ENCODE data around the gene CHAF1A. TPM values are rescaled to one million over a fixed set of nuclear protein-coding genes. Genes with fewer than 3 reads are reported as not detected.
A peak's percentile ranks its signal among the peaks of the same experiment; 100 is the strongest.

CHAF1A gene
- total RNA-seq, 1 experiment from 2014 or later: 7.8 TPM

DNA sequence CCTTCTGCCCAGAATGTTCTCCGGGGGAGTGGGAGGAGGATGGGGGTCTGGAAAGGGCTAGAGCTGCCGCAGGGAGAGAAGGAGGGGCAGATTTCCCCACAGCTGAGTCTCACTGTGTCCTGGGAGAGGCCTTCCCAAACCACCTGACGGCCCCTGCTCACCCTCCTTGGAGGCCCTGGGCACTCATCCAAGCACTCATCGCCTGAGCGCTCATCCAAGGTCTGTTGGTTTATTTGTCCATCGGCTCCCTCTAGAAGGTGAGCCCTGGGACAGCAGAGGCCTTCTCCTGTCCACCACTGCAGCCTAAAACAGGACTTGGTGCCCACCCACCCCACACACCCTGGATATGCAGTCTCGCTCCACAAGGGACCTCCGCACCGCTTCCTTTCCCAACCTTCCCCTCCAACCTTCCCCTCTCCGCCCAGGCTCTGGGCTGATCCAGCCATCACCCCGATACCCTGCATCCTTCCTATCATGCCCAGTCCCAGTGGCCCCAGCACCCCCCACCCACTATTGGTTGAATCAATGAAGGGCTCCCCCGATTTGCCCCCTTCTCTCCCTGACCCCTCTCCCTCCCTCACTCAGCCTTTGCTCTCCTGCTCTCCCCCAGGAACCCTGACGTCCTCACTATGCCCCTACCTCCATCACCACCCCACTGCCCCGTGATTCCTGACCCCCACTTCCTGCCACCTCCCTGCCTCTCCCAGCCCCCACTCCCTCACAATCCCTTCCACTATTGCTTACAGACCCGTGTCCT, 53.5 kb downstream of the CHAF1A start:
- H3K79me2 ChIP-seq (ENCODE audit: low read length): peaks cover 26% of the 10 kb centered on the region
- peak; percentile 43 for DNase-seq

DNA sequence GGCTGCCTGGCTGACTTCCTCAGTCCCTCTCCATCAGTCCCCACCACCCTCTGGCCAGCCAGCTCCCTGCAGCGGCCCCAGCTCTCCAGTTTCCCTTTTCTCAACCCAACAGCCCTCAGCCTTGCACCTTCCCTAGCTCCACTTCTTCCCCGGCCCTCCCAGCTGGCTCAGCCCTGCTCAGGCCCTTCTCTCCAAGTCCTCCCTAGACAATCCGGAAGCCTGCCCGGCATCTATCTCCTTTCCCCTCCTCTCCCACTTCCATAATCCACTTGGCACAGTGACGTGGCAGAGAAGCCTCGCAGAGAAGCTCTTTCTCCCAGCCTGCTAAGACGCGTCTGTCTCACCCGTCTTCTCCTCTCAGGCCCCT, 54.0 kb downstream of the CHAF1A start:
- no peaks in the 10 kb centered on the region for H3K27me3 ChIP-seq (ENCODE audit: low read length)
- peak overlapping the region; percentile 95 for H3K4me3 ChIP-seq (ENCODE audit: low read length)
- peak overlapping the region; percentile 89 for H3K9ac ChIP-seq (ENCODE audit: low read length)
- peaks cover 9% of the 10 kb centered on the region for H4K20me1 ChIP-seq (ENCODE audit: insufficient read depth, low read depth, low read length)
- no peaks in the 10 kb centered on the region for H3K9me2 ChIP-seq (replicated peaks; ENCODE audit: insufficient read depth, low read length)
- peaks cover 26% of the 10 kb centered on the region for H3K79me2 ChIP-seq (ENCODE audit: low read length)
- H3K9me3 ChIP-seq (ENCODE audit: low read length): no peaks in the 10 kb centered on the region
- H3K4me2 ChIP-seq (ENCODE audit: low read depth, low read length, poor library complexity, severe bottlenecking): peak overlapping the region; percentile 74
- DNase-seq: peak; percentile 66
- H3K4me1 ChIP-seq (ENCODE audit: low read length): peaks cover 33% of the 10 kb centered on the region
- H3K36me3 ChIP-seq (ENCODE audit: insufficient read depth, low read length): no peaks in the 10 kb centered on the region
- H2AFZ ChIP-seq (ENCODE audit: low read length): no peak overlapping the region
- no peak overlapping the region for H3K27ac ChIP-seq (ENCODE audit: low read length)

More for the DNA sequence above, 53.5 kb downstream of the CHAF1A start:
- H3K36me3 ChIP-seq (ENCODE audit: insufficient read depth, low read length): no peaks in the 10 kb centered on the region
- H3K27ac ChIP-seq (ENCODE audit: low read length): no peak overlapping the region
- no peak overlapping the region for H2AFZ ChIP-seq (ENCODE audit: low read length)
- peak overlapping the region; percentile 95 for H3K4me3 ChIP-seq (ENCODE audit: low read length)
- peak overlapping the region; percentile 74 for H3K4me2 ChIP-seq (ENCODE audit: low read depth, low read length, poor library complexity, severe bottlenecking)
- H3K9me3 ChIP-seq (ENCODE audit: low read length): no peaks in the 10 kb centered on the region
- H3K27me3 ChIP-seq (ENCODE audit: low read length): no peaks in the 10 kb centered on the region
- H3K9me2 ChIP-seq (replicated peaks; ENCODE audit: insufficient read depth, low read length): no peaks in the 10 kb centered on the region
- H3K4me1 ChIP-seq (ENCODE audit: low read length): peaks cover 33% of the 10 kb centered on the region
- H4K20me1 ChIP-seq (ENCODE audit: insufficient read depth, low read depth, low read length): peaks cover 9% of the 10 kb centered on the region
- H3K9ac ChIP-seq (ENCODE audit: low read length): peak overlapping the region; percentile 89

DNA sequence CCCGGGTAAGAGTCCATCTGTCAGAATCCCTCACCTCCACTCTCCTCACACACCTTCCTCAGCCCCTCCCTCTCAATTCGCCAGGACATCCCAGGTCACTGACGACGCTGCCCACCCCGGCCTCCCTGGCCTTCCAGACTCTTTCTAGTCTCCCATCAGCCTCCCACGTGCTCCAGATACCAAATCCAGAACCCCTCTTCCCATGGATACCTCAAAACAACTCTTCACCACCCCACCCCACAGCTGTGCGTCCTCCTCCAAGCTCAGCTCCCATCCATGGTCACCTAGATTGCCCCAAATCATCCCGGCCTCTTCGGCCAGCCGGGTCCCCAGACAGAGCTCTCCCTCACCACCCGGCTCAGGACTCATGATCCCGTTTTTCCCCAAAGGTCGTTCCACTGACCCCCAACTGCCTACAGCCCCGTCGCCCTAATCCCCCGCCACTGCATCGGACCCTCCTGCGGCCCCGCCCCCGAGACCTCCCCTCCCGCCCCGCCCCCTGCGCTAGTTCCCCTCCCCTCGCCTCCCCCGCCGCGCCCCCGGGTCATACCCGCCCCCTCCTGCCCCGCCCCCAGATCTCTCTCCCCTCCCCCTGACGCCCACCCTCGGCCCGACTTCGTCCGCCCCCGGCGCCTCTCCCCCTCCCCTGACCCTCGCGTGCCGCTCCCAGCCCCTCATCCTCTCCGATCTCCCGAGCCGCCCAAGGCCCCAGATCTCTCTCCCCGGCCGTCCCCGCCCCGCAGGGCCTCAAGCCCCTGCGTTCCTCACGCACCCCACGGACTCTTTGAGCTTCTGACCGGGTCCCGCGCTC, 54.6 kb downstream of the CHAF1A start:
- peak overlapping the region; percentile 95 for H3K4me3 ChIP-seq (ENCODE audit: low read length)
- peaks cover 26% of the 10 kb centered on the region for H3K79me2 ChIP-seq (ENCODE audit: low read length)
- peaks cover 9% of the 10 kb centered on the region for H4K20me1 ChIP-seq (ENCODE audit: insufficient read depth, low read depth, low read length)
- DNase-seq: peak; percentile 80
- H3K9me2 ChIP-seq (replicated peaks; ENCODE audit: insufficient read depth, low read length): no peaks in the 10 kb centered on the region
- H3K27me3 ChIP-seq (ENCODE audit: low read length): no peaks in the 10 kb centered on the region
- peak overlapping the region; percentile 74 for H3K4me2 ChIP-seq (ENCODE audit: low read depth, low read length, poor library complexity, severe bottlenecking)
- H3K9ac ChIP-seq (ENCODE audit: low read length): peak overlapping the region; percentile 89
- no peaks in the 10 kb centered on the region for H3K36me3 ChIP-seq (ENCODE audit: insufficient read depth, low read length)
- H3K4me1 ChIP-seq (ENCODE audit: low read length): peaks cover 33% of the 10 kb centered on the region
- H3K27ac ChIP-seq (ENCODE audit: low read length): peak overlapping the region; percentile 54; the same call in 1 of the 2 replicates
- no peaks in the 10 kb centered on the region for H3K9me3 ChIP-seq (ENCODE audit: low read length)
- H2AFZ ChIP-seq (ENCODE audit: low read length): no peak overlapping the region

DNA sequence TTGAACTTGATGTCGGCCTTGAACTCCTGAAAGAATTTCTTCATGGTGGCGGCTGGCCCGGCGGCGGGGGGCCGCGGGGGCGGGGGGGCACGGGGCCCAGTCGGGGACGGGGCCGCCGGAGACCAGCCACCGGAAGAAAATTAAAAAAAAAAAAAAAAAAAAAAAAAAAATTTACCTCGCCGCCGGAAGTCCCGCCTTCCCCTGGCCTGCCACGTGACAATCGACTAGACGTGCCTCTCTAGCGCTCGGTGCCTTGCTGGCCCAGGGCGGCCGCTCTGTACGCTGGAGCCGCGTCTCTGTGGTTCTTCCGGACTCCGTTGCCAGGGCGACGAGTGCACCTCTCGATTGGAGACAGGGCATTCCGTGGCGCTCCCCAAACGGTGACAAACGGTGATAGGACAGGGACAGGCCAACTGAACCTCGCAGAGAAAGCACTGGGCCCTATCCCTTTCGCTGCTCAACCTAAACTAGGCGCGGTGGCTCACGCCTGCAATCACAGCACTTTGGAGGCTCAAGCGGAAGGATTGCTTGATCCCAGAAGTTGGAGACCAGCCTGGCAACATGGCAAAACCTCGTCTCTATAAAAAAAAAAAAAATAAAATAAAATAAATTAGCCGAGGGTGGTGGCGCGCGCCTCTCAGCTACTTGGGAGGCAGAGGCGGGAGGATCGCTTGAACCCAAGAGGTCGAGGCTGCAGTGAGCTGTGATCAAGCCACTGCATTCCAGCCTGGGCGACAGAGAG, 55.4 kb downstream of the CHAF1A start, which contains the start of gene UBXN6:
Gene UBXN6 (minus strand): TSS at position 141 of the 742 bp plus-strand sequence. CDS start 97 bp downstream, at position 44.
- peak within 1 kb of the TSS; percentile 95 for H3K4me3 ChIP-seq (ENCODE audit: low read length)
- H3K9ac ChIP-seq (ENCODE audit: low read length): peak within 1 kb of the TSS; percentile 89
- H3K27me3 ChIP-seq (ENCODE audit: low read length): no peaks in the 10 kb centered on the region
- no peaks in the 10 kb centered on the region for H3K9me3 ChIP-seq (ENCODE audit: low read length)
- H2AFZ ChIP-seq (ENCODE audit: low read length): no peak within 1 kb of the TSS
- peaks cover 26% of the 10 kb centered on the region for H3K79me2 ChIP-seq (ENCODE audit: low read length)
- H3K27ac ChIP-seq (ENCODE audit: low read length): peak within 1 kb of the TSS; percentile 54; the same call in 1 of the 2 replicates
- peaks cover 9% of the 10 kb centered on the region for H4K20me1 ChIP-seq (ENCODE audit: insufficient read depth, low read depth, low read length)
- H3K9me2 ChIP-seq (replicated peaks; ENCODE audit: insufficient read depth, low read length): no peaks in the 10 kb centered on the region
- H3K4me2 ChIP-seq (ENCODE audit: low read depth, low read length, poor library complexity, severe bottlenecking): peak within 1 kb of the TSS; percentile 74
- peak; percentile 99 for DNase-seq
- H3K4me1 ChIP-seq (ENCODE audit: low read length): peaks cover 32% of the 10 kb centered on the region
- H3K36me3 ChIP-seq (ENCODE audit: insufficient read depth, low read length): no peaks in the 10 kb centered on the region

DNA sequence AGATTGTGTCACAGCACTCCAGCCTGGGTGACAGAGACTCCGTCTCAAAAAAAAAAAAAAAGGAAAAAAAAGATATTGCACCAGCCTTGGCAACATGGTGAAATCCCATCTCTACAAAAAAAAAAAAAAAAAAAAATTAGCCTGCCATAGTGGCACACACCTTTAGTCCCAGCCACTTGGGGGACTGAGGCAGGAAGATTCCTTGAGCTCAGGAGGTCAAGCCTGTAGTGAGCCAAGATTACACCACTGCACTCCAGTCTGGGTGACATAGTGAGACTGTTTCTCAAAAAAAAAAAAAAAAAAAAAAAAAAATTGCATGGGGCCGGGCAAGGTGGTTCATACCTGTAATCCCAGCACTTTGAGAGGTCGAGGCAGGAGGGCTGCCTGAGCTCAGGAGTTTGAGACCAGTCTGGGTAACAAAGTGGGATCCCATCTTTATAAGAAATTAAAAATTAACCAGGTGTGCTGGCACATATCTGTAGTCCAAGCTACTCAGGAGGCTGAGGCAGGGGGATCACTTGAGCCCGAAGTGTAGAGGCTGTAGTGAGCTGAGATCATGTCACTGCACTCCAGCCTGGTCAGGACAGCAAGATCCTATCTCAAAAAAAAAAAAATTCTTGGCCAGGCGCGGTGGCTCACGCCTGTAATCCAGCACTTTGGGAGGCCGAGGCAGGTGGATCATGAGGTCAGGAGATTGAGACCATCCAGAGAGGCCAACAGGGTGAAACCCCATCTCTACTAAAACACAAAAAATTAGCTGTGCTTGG, 62.6 kb downstream of the CHAF1A start:
- H2AFZ ChIP-seq (ENCODE audit: low read length): no peak overlapping the region
- no peaks in the 10 kb centered on the region for H3K9me3 ChIP-seq (ENCODE audit: low read length)
- no peak overlapping the region for H3K4me3 ChIP-seq (ENCODE audit: low read length)
- DNase-seq: no peak
- H3K4me2 ChIP-seq (ENCODE audit: low read depth, low read length, poor library complexity, severe bottlenecking): no peak overlapping the region
- no peak overlapping the region for H3K27ac ChIP-seq (ENCODE audit: low read length)
- no peaks in the 10 kb centered on the region for H3K79me2 ChIP-seq (ENCODE audit: low read length)
- no peaks in the 10 kb centered on the region for H3K4me1 ChIP-seq (ENCODE audit: low read length)
- H3K9ac ChIP-seq (ENCODE audit: low read length): no peak overlapping the region
- no peaks in the 10 kb centered on the region for H4K20me1 ChIP-seq (ENCODE audit: insufficient read depth, low read depth, low read length)
- no peaks in the 10 kb centered on the region for H3K36me3 ChIP-seq (ENCODE audit: insufficient read depth, low read length)
- H3K9me2 ChIP-seq (replicated peaks; ENCODE audit: insufficient read depth, low read length): no peaks in the 10 kb centered on the region
- H3K27me3 ChIP-seq (ENCODE audit: low read length): no peaks in the 10 kb centered on the region

DNA sequence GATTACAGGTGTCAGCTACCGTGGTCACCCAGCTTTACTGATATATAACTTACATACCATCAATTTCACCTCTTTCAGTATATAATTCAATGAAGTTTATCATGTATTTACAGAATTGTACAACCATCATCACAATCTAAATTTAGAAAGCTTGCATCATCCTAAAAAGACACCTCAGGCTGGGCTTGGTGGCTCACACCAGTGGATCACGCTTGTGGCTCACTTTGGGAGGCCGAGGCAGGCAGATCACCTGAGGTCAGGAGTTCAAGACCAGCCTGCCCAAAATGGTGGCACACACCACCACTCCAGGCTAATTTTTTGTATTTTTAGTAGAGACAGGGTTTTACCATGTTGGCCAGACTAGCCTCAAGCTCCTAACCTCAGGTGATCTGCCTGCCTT, 65.4 kb downstream of the CHAF1A start:
- H2AFZ ChIP-seq (ENCODE audit: low read length): no peak overlapping the region
- no peak for DNase-seq
- H3K36me3 ChIP-seq (ENCODE audit: insufficient read depth, low read length): no peaks in the 10 kb centered on the region
- no peaks in the 10 kb centered on the region for H3K27me3 ChIP-seq (ENCODE audit: low read length)
- H3K27ac ChIP-seq (ENCODE audit: low read length): no peak overlapping the region
- no peaks in the 10 kb centered on the region; the same call in 1 of the 2 replicates for H4K20me1 ChIP-seq (ENCODE audit: insufficient read depth, low read depth, low read length)
- H3K4me1 ChIP-seq (ENCODE audit: low read length): peaks cover 10% of the 10 kb centered on the region
- no peak overlapping the region for H3K4me3 ChIP-seq (ENCODE audit: low read length)
- H3K9ac ChIP-seq (ENCODE audit: low read length): no peak overlapping the region
- no peak overlapping the region for H3K4me2 ChIP-seq (ENCODE audit: low read depth, low read length, poor library complexity, severe bottlenecking)
- H3K9me3 ChIP-seq (ENCODE audit: low read length): no peaks in the 10 kb centered on the region
- no peaks in the 10 kb centered on the region for H3K9me2 ChIP-seq (replicated peaks; ENCODE audit: insufficient read depth, low read length)
- H3K79me2 ChIP-seq (ENCODE audit: low read length): peaks cover 5% of the 10 kb centered on the region

DNA sequence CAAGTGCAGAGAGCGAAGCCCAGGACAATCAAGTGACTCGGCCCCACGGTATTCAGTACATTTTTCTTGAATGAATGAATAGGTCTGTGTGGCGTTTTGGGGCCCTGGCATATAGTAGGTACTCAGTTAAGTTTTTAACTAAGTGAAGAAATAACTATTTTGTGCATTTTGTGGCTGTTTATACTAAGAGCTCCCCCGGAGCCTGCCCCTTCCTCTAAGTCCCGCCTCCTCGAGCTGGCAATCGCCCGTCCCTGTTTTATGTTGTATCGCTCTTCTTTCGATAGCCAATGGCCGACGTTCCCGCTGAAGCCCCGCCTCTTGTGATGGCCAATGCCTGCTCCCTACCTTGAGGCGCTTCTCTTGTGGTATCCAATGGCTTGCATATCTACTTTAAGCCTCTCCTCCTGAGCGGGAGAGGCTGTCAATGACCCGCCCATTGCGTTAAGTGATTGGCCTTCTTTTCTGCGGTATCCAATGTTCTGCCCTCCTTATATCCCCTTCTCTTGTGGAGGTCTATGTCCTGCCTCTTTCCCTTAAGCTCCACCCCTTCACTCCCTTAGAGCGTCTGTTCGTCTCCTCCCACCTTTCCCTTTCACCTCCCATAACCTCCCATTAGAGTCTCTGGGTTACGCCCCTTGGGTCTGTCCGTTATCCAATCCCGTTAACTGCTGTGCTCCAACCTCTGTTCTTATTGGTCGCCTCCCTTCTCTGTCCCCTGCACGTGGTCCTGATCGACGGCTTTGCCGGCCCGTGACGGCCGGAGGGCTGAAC, 69.1 kb downstream of the CHAF1A start:
- H3K4me2 ChIP-seq (ENCODE audit: low read depth, low read length, poor library complexity, severe bottlenecking): peak overlapping the region; percentile 70
- H2AFZ ChIP-seq (ENCODE audit: low read length): peak overlapping the region; percentile 11; the same call in 1 of the 2 replicates
- DNase-seq: peak; percentile 100
- no peaks in the 10 kb centered on the region for H3K27me3 ChIP-seq (ENCODE audit: low read length)
- no peaks in the 10 kb centered on the region for H3K9me3 ChIP-seq (ENCODE audit: low read length)
- peak overlapping the region; percentile 82 for H3K27ac ChIP-seq (ENCODE audit: low read length)
- peaks cover 36% of the 10 kb centered on the region for H3K79me2 ChIP-seq (ENCODE audit: low read length)
- H3K36me3 ChIP-seq (ENCODE audit: insufficient read depth, low read length): no peaks in the 10 kb centered on the region; the same call in 1 of the 2 replicates
- no peaks in the 10 kb centered on the region; the same call in 1 of the 2 replicates for H4K20me1 ChIP-seq (ENCODE audit: insufficient read depth, low read depth, low read length)
- peak overlapping the region; percentile 68 for H3K4me3 ChIP-seq (ENCODE audit: low read length)
- no peaks in the 10 kb centered on the region for H3K9me2 ChIP-seq (replicated peaks; ENCODE audit: insufficient read depth, low read length)
- peak overlapping the region; percentile 71 for H3K9ac ChIP-seq (ENCODE audit: low read length)
- H3K4me1 ChIP-seq (ENCODE audit: low read length): peaks cover 24% of the 10 kb centered on the region

Data from Karpas-422 (cell line).